ENCODE measurements around the gene LOXHD1. TPM values are rescaled to one million over a fixed set of nuclear protein-coding genes. Genes with fewer than 3 reads are reported as not detected.

LOXHD1 gene
- total and polyA plus RNA-seq, 10 of the 15 experiments (the other 5 are each of a cell fraction or from before 2014, with no cell fraction given) = not detected

- ChIA-PET CTCF (no interaction called here), POLR2A (no interaction called here), SMC1A (ENCODE audit: uncharacterized antibody, unreplicated experiment) (no interaction called here), RAD21 (ENCODE audit: unreplicated experiment) (no interaction called here)
- Histone ChIP-seq H2AFZ (ENCODE audit: control insufficient read depth, low read depth, low read length) (no peak overlapping the region), H3K27ac (ENCODE audit: control insufficient read depth, insufficient read depth) (no peak overlapping the region), H3K9ac (ENCODE audit: control insufficient read depth, insufficient read depth, low read length) (no peak overlapping the region), H4K20me1 (ENCODE audit: control insufficient read depth, insufficient read depth) (no peaks in the 10 kb centered on the region), H3K36me3 (ENCODE audit: control insufficient read depth in 2 of 2, insufficient read depth in 2 of 2, low read length in 1 of 2) (no peaks in the 10 kb centered on the region), H3K79me2 (ENCODE audit: control insufficient read depth, insufficient read depth, low read length) (no peaks in the 10 kb centered on the region), H3K4me2 (ENCODE audit: control insufficient read depth, insufficient read depth) (no peak overlapping the region), H3K9me3 (replicated peaks; ENCODE audit: control insufficient read depth, insufficient read depth, low read length) (no peaks in the 10 kb centered on the region), H3K4me3 (no peak overlapping the region), H3K27me3 (replicated peaks in 1 of 2; ENCODE audit: control insufficient read depth in 2 of 2, insufficient read depth in 2 of 2, low read length in 1 of 2) (peaks cover 0 to 5% of the 10 kb centered on the region in 2 experiments; a peak in 1 of 4 replicates), H3K4me1 (ENCODE audit: control insufficient read depth, insufficient read depth, low read length) (no peaks in the 10 kb centered on the region)
- WGBS (ENCODE audit: insufficient coverage, insufficient replicate concordance, low lambda C conversion rate, missing lambda C conversion rate) = 16% methylated on average over 7 of the region's 7 CpGs
- TF ChIP-seq SRF (IDR thresholded peaks at IDR 0.05; ENCODE audit: low read depth in 2 of 2, low read length in 2 of 2) = no peak
- TF ChIP-seq TBL1XR1 (IDR thresholded peaks at IDR 0.05; ENCODE audit: low read depth, low read length) = no peak
- TF ChIP-seq EZH2 (IDR thresholded peaks at IDR 0.05; ENCODE audit: borderline replicate concordance, control insufficient read depth, low read depth, low read length) = no peak
- TF ChIP-seq ETV6 (conservative IDR thresholded peaks at IDR 0.05 in 1 of 2, IDR thresholded peaks at IDR 0.05 in 1 of 2; ENCODE audit: borderline replicate concordance in 1 of 2, low read depth in 1 of 2) = no peak
- no peak for TF ChIP-seq NFIC (IDR thresholded peaks at IDR 0.05; ENCODE audit: low read depth, low read length)
- no peak for TF ChIP-seq CHD4 (IDR thresholded peaks at IDR 0.05)
- TF ChIP-seq PBX3 (IDR thresholded peaks at IDR 0.05; ENCODE audit: insufficient replicate concordance, low read depth, low read length) = no peak
- no peak for TF ChIP-seq CREM (IDR thresholded peaks at IDR 0.05; ENCODE audit: low read depth)
- TF ChIP-seq ELK1 (IDR thresholded peaks at IDR 0.05; ENCODE audit: low read depth, low read length) = no peak
- TF ChIP-seq FOS (IDR thresholded peaks at IDR 0.05; ENCODE audit: borderline replicate concordance, extremely low read depth, insufficient read length) = no peak
- no peak for TF ChIP-seq E4F1 (IDR thresholded peaks at IDR 0.05; ENCODE audit: borderline replicate concordance, partially characterized antibody)
- TF ChIP-seq BHLHE40 (IDR thresholded peaks at IDR 0.05; ENCODE audit: borderline replicate concordance in 1 of 2, low read depth in 2 of 2, low read length in 1 of 2) = no peak
- TF ChIP-seq RCOR1 (conservative IDR thresholded peaks at IDR 0.05; ENCODE audit: low read depth, low read length) = no peak
- TF ChIP-seq JUNB (IDR thresholded peaks at IDR 0.05) = no peak
- TF ChIP-seq ZBTB4 (CRISPR knock-in tag; IDR thresholded peaks at IDR 0.05) = no peak
- no peak for TF ChIP-seq BRCA1 (IDR thresholded peaks at IDR 0.05; ENCODE audit: low read depth, low read length)
- no peak for TF ChIP-seq SREBF1 (IDR thresholded peaks at IDR 0.05; ENCODE audit: low read length)
- no peak for TF ChIP-seq FOXK2 (IDR thresholded peaks at IDR 0.05)
- in situ Hi-C loops (cut with MboI) (no loop called here), intact Hi-C loops (cut with micrococcal nuclease; ENCODE audit: unreplicated experiment) (no loop called here)
- DNase-seq (ENCODE audit: low read depth, low spot score) = no peak
- no peak for ATAC-seq
- FAIRE-seq = no peak
- no TSS peak for BruUV-seq (replicated peaks)
Measured at GRCh38 chr18:46590103-46590502, 66.9 kb downstream of the LOXHD1 start.

Measured in GM12878 (cell line).